Stimulated activated CD4-positive, alpha-beta T cell treated with anti-CD3 and anti-CD28 coated beads, Interleukin-1b, Interleukin-23, amount 100 ng/mL, for 24 hours (primary cell): ENCODE measurements around the gene PGS1.

ENCODE experiments used
- DNase-seq, 4 experiments: peaks; one replicate each; pipeline ENCODE4 v3.0.0-alpha.2; 2020; ENCODE audit warnings: low read depth in 4 of 4, low spot score in 1 of 4

Gene PGS1

GRCh38 chr17:78362232-78362631 is 16.2 kb upstream of the PGS1 start:
- DNase-seq: no peak

GRCh38 chr17:78362671-78363070 is 15.8 kb upstream of the PGS1 start:
- DNase-seq: no peak

GRCh38 chr17:78364436-78365281 is 13.8 kb upstream of the PGS1 start:
- DNase-seq: no peak

- no peak for DNase-seq
These were observed 12.8 kb upstream of the PGS1 start for GRCh38 chr17:78365561-78366108.

- DNase-seq: no peak
These were observed 12.2 kb upstream of the PGS1 start for GRCh38 chr17:78366109-78366848.

GRCh38 chr17:78367193-78367592 is 11.3 kb upstream of the PGS1 start:
- DNase-seq: no peak

GRCh38 chr17:78368348-78368747 is 10.1 kb upstream of the PGS1 start:
- no peak for DNase-seq

- no peak for DNase-seq
These were observed 9.5 kb upstream of the PGS1 start for GRCh38 chr17:78368854-78369495.

- DNase-seq: no peak
These were observed 8.6 kb upstream of the PGS1 start for GRCh38 chr17:78369791-78370381.

- no peak for DNase-seq
These were observed 7.4 kb upstream of the PGS1 start for GRCh38 chr17:78371056-78371455.

- DNase-seq: no peak
These were observed 5.6 kb upstream of the PGS1 start for GRCh38 chr17:78372841-78373240.

- DNase-seq: no peak
These were observed 4.3 kb upstream of the PGS1 start for GRCh38 chr17:78374189-78374588.

- no peak for DNase-seq
These were observed 3.7 kb upstream of the PGS1 start for GRCh38 chr17:78374631-78375274.

GRCh38 chr17:78375401-78376151 is 2.9 kb upstream of the PGS1 start:
- no peak for DNase-seq

- no peak for DNase-seq
These were observed 2.3 kb upstream of the PGS1 start for GRCh38 chr17:78376161-78376560.

- no peak for DNase-seq
These were observed 608 bp upstream of the PGS1 start for GRCh38 chr17:78377858-78378224.

- no peak for DNase-seq
These were observed 662 bp downstream of the PGS1 start for GRCh38 chr17:78379131-78379491.

GRCh38 chr17:78380370-78380769 is 1.9 kb downstream of the PGS1 start:
- no peak for DNase-seq

- no peak for DNase-seq
These were observed 3.3 kb downstream of the PGS1 start for GRCh38 chr17:78381601-78382232.
